IMR-90 (cell line): ENCODE results near the gene RELL1.

ENCODE experiments used
- BHLHE40 ChIP-seq: fragments of 150-350 bp; IDR thresholded peaks from 2 replicates; pipeline ENCODE4 v1.6.1; 2016; ENCODE audit warnings: mild to moderate bottlenecking, low read depth, low read length
- CTCF ChIP-seq: conservative IDR thresholded peaks from 2 replicates; pipeline ENCODE4 v1.5.1; 2012; ENCODE audit warnings: mild to moderate bottlenecking, low read depth, low read length, improper control_type of control experiment
- RAD21 ChIP-seq: IDR thresholded peaks from 2 replicates; pipeline ENCODE4 v1.6.1; 2012; ENCODE audit warnings: low read length, improper control_type of control experiment
- RFX5 ChIP-seq: IDR thresholded peaks from 2 replicates; pipeline ENCODE4 v1.8.0; 2012; ENCODE audit warnings: low read depth, mild to moderate bottlenecking, low read length, moderate library complexity

- TF ChIP-seq BHLHE40, result no peak
- no peak for TF ChIP-seq CTCF
- no peak for TF ChIP-seq RAD21
- no peak for TF ChIP-seq RFX5
These were observed 66.0 kb downstream of the RELL1 start for GRCh38 chr4:37620176-37620575.
